ENCODE results near the gene ATXN2. TPM values are rescaled to one million over a fixed set of nuclear protein-coding genes. Genes with fewer than 3 reads are reported as not detected.

ATXN2 gene
- total RNA-seq, 1 donor from 2014 or later, result 41.6 TPM

- intact Hi-C loops (cut with micrococcal nuclease), result no loop called here
Measured at GRCh38 chr12:111442301-111443045, 156.6 kb downstream of the ATXN2 start.

GRCh38 chr12:111441107-111441928 is 157.8 kb downstream of the ATXN2 start:
- intact Hi-C loops (cut with micrococcal nuclease), result no loop called here

GRCh38 chr12:111440631-111441030 is 158.5 kb downstream of the ATXN2 start:
- intact Hi-C loops (cut with micrococcal nuclease), result no loop called here

- intact Hi-C loops (cut with micrococcal nuclease), result no loop called here
Measured at GRCh38 chr12:111440152-111440551, 159.0 kb downstream of the ATXN2 start.

GRCh38 chr12:111439657-111440151 is 159.4 kb downstream of the ATXN2 start:
- intact Hi-C loops (cut with micrococcal nuclease), result loop anchor here (10.0 kb wide), 2 partner anchors 855 to 1865 kb away; partner anchors contain the start of genes MMAB, MVK and PPTC7

- intact Hi-C loops (cut with micrococcal nuclease), result loop anchor here (10.0 kb wide), 2 partner anchors 854 to 1864 kb away; partner anchors contain the start of genes MMAB, MVK and PPTC7
Measured at GRCh38 chr12:111438481-111438880, 160.6 kb downstream of the ATXN2 start.

GRCh38 chr12:111437816-111438454 is 161.2 kb downstream of the ATXN2 start:
- intact Hi-C loops (cut with micrococcal nuclease), result loop anchor here (10.0 kb wide), 2 partner anchors 853 to 1863 kb away; partner anchors contain the start of genes MMAB, MVK and PPTC7

GRCh38 chr12:111436811-111437210 is 162.3 kb downstream of the ATXN2 start:
- intact Hi-C loops (cut with micrococcal nuclease), result loop anchor here (10.0 kb wide), 2 partner anchors 852 to 1862 kb away; partner anchors contain the start of genes MMAB, MVK and PPTC7

GRCh38 chr12:111436266-111436665 is 162.8 kb downstream of the ATXN2 start:
- intact Hi-C loops (cut with micrococcal nuclease), result loop anchor here (10.0 kb wide), 2 partner anchors 851 to 1861 kb away; partner anchors contain the start of genes MMAB, MVK and PPTC7

- intact Hi-C loops (cut with micrococcal nuclease), result loop anchor here (1.0 to 10.0 kb wide), 3 partner anchors 10 to 1861 kb away; partner anchors contain the start of genes MMAB, MVK and PPTC7
Measured at GRCh38 chr12:111435661-111436201, 163.4 kb downstream of the ATXN2 start.

GRCh38 chr12:111434680-111435338 is 164.3 kb downstream of the ATXN2 start:
- intact Hi-C loops (cut with micrococcal nuclease), result loop anchor here (1.0 to 10.0 kb wide), 5 partner anchors 10 to 1860 kb away; partner anchors contain the start of genes ACAD10, BRAP, MMAB and MVK

- intact Hi-C loops (cut with micrococcal nuclease), result loop anchor here (1.0 to 10.0 kb wide), 4 partner anchors 29 to 1859 kb away; partner anchors contain the start of genes ACAD10, BRAP, MMAB and MVK
Measured at GRCh38 chr12:111434049-111434448, 165.1 kb downstream of the ATXN2 start.

GRCh38 chr12:111431772-111432171 is 167.3 kb downstream of the ATXN2 start:
- intact Hi-C loops (cut with micrococcal nuclease), result loop anchor here (2.0 to 10.0 kb wide), 4 partner anchors 256 to 1857 kb away; partner anchors contain the start of genes ACAD10, BRAP, ERP29 and MMAB

- intact Hi-C loops (cut with micrococcal nuclease), result loop anchor here (1.0 to 10.0 kb wide), 8 partner anchors 15 to 1856 kb away; partner anchors contain the start of genes ACAD10, BRAP, ERP29 and MMAB
Measured at GRCh38 chr12:111430433-111431353, 168.4 kb downstream of the ATXN2 start.

GRCh38 chr12:111429828-111430432 is 169.2 kb downstream of the ATXN2 start:
- intact Hi-C loops (cut with micrococcal nuclease), result loop anchor here (1.0 to 10.0 kb wide), 8 partner anchors 15 to 1855 kb away; partner anchors contain the start of genes ACAD10, BRAP, ERP29 and MMAB

GRCh38 chr12:111428728-111429175 is 170.4 kb downstream of the ATXN2 start:
- intact Hi-C loops (cut with micrococcal nuclease), result no loop called here

- intact Hi-C loops (cut with micrococcal nuclease), result no loop called here
Measured at GRCh38 chr12:111428081-111428727, 170.9 kb downstream of the ATXN2 start.

Measured in T-helper 1 cell treated with Interleukin-12 subunit alpha and Interleukin-12 subunit beta and Interleukin-4 antibody, amounts not matched to agents 30 ng/mL and 1 ng/mL, for 36 hours (primary cell).